Neuron (in vitro differentiated cells): Measurements from ENCODE around the gene PIK3R1.

Experiments
- H2AFZ ChIP-seq: one replicate; pipeline ENCODE4 v1.6.1; 2013; ENCODE audit warnings: low read depth, mild to moderate bottlenecking, inconsistent platforms, low read length, moderate library complexity
- H3K27me3 ChIP-seq: one replicate; pipeline ENCODE4 v1.6.1; 2013; ENCODE audit warnings: low read length; ENCODE audit not compliant: insufficient read depth
- H3K36me3 ChIP-seq: one replicate; pipeline ENCODE4 v1.6.1; 2013; ENCODE audit warnings: low read length; ENCODE audit not compliant: insufficient read depth
- H3K4me1 ChIP-seq: one replicate; pipeline ENCODE4 v1.6.1; 2013; ENCODE audit warnings: low read length; ENCODE audit not compliant: insufficient read depth
- H3K4me3 ChIP-seq: 2 replicates; pipeline ENCODE4 v1.5.1; 2013; ENCODE audit warnings: mild to moderate bottlenecking, low read length, moderate library complexity
- H3K9me3 ChIP-seq: one replicate; pipeline ENCODE4 v1.6.1; 2013; ENCODE audit warnings: low read length

Gene PIK3R1

DNA sequence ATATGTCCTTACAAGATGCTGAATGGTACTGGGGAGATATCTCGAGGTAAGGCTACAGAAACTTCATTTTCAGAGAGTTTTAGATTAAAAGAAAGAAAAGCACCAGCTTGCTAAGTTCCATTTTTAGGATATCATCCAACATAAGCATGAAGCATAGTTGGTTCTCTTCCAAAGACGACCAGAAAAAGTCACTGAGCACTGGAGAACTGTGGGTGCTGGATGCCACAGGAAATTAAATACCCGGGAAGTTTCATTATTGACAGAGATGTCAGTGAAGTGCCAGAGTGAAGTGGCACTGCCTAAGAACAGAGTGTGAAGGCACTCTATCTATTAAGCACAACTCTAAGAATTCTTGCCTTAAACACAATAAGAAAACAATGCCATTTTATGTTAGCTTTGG, 76.8 kb downstream of the PIK3R1 start:
- H3K36me3 ChIP-seq = peaks cover 32% of the 10 kb centered on the region
- H3K4me1 ChIP-seq = peaks cover 38% of the 10 kb centered on the region
- no peaks in the 10 kb centered on the region for H3K27me3 ChIP-seq
- no peak overlapping the region for H3K4me3 ChIP-seq
- no peak overlapping the region for H2AFZ ChIP-seq
- H3K9me3 ChIP-seq = no peaks in the 10 kb centered on the region

DNA sequence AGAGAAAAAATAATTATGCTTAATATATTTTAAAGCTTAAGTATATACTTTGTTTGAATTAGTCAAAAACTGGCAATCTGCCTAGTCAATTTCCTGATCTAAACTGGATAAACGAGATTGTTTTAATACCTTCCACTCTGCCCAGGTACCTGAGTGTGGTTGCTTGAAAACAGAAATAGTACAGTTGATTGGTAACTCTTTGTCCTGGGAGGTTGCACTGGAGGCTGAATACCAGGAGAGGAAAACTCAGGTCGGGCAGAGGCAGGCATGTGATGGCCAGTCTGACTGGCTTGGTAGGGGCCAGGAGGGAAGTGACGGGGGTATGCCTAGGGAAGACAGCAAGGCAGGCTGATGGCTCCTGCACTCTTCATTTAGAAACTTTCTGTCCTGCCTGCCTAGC, 80.2 kb downstream of the PIK3R1 start:
- Histone ChIP-seq H3K4me3 (no peak overlapping the region), H3K27me3 (no peaks in the 10 kb centered on the region), H3K4me1 (peaks cover 9% of the 10 kb centered on the region), H3K36me3 (peaks cover 42% of the 10 kb centered on the region), H3K9me3 (no peaks in the 10 kb centered on the region), H2AFZ (no peak overlapping the region)

DNA sequence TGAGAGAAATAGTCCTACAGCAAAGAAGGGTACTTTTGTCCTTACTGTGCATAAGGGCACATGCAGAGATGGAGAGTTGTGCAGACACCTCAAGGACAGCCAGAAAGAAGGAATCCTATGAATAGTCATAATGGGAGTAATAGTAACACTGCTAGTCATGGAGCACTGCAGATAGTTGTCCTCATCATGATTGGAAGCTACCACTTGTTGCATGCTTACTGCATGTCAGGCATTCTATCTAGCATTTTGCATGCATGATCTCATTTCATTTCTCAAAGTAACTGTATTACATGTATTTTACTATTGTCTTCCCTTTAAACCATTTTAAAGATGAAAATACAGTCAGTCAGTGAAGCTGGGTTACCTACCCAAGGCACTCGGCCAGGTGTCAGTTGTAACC, 81.3 kb downstream of the PIK3R1 start:
- Histone ChIP-seq H3K4me1 (no peaks in the 10 kb centered on the region), H3K9me3 (no peaks in the 10 kb centered on the region), H3K4me3 (no peak overlapping the region), H2AFZ (no peak overlapping the region), H3K36me3 (peaks cover 42% of the 10 kb centered on the region), H3K27me3 (no peaks in the 10 kb centered on the region)

DNA sequence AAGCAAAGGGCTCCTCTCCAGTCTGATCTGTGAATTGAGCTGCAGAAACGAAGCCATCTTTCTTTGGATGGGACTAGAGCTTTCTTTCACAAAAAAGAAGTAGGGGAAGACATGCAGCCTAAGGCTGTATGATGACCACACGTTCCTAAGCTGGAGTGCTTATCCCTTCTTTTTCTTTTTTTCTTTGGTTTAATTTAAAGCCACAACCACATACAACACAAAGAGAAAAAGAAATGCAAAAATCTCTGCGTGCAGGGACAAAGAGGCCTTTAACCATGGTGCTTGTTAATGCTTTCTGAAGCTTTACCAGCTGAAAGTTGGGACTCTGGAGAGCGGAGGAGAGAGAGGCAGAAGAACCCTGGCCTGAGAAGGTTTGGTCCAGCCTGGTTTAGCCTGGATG, 82.1 kb downstream of the PIK3R1 start:
- Histone ChIP-seq H2AFZ (no peak overlapping the region), H3K27me3 (no peaks in the 10 kb centered on the region), H3K4me1 (no peaks in the 10 kb centered on the region), H3K4me3 (no peak overlapping the region), H3K36me3 (peaks cover 42% of the 10 kb centered on the region), H3K9me3 (no peaks in the 10 kb centered on the region)

DNA sequence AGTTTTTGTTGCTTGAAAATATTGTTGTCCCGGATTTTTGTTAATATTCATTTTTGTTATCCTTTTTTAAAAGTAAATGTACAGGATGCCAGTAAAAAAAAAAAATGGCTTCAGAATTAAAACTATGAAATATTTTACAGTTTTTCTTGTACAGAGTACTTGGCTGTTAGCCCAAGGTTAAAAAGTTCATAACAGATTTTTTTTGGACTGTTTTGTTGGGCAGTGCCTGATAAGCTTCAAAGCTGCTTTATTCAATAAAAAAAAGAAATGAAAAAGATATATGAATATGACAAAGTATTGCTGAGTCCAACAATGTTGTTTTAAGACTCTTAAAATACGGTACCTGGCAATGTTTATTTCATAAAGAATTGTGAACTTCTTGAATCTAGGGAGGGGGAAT, 82.9 kb downstream of the PIK3R1 start:
- no peaks in the 10 kb centered on the region for H3K4me1 ChIP-seq
- no peak overlapping the region for H3K4me3 ChIP-seq
- H3K27me3 ChIP-seq = no peaks in the 10 kb centered on the region
- H3K36me3 ChIP-seq = peaks cover 42% of the 10 kb centered on the region
- no peak overlapping the region for H2AFZ ChIP-seq
- no peaks in the 10 kb centered on the region for H3K9me3 ChIP-seq

DNA sequence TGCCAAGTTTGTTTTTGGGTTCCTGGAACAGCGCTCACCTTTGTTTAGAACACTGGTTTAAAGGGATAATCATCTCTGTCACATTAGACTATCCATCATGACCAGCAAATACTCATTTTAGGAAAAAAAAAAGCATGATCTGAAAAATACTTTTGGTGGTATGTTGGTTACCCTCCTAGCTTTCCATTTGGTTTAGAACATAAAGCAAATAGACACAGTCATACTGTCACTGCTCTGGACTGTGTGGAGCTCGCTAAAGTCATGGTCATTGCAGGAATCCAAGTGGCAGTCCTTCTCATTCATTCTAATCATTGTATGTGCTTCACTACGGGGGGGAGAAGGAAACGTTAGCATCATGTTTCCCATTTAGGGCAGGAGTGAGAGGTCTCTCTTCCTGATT, 83.5 kb downstream of the PIK3R1 start:
- H3K4me1 ChIP-seq = no peaks in the 10 kb centered on the region
- H3K4me3 ChIP-seq = no peak overlapping the region
- no peaks in the 10 kb centered on the region for H3K27me3 ChIP-seq
- no peaks in the 10 kb centered on the region for H3K9me3 ChIP-seq
- peaks cover 39% of the 10 kb centered on the region for H3K36me3 ChIP-seq
- H2AFZ ChIP-seq = no peak overlapping the region

DNA sequence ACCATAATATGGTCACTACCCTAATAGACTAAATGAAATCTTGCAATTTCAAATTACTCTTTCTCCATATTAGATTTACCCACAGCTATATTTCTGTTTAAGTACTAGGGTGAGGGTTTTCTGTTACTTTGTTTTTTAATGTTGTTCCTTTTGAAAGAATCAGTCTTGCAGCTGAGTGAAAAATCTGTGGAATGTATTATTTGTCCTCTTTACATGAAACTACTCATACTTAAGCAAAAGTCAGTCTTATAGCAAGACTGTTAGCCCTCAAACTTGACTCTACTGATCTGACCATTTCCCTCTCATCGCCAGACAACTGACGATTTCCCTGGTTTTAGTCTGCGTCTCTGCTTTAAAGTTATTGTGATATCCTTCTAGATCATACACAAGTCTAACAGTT, 84.0 kb downstream of the PIK3R1 start:
- Histone ChIP-seq H3K4me3 (no peak overlapping the region), H3K36me3 (peaks cover 34% of the 10 kb centered on the region), H3K4me1 (no peaks in the 10 kb centered on the region), H2AFZ (no peak overlapping the region), H3K27me3 (no peaks in the 10 kb centered on the region), H3K9me3 (no peaks in the 10 kb centered on the region)

DNA sequence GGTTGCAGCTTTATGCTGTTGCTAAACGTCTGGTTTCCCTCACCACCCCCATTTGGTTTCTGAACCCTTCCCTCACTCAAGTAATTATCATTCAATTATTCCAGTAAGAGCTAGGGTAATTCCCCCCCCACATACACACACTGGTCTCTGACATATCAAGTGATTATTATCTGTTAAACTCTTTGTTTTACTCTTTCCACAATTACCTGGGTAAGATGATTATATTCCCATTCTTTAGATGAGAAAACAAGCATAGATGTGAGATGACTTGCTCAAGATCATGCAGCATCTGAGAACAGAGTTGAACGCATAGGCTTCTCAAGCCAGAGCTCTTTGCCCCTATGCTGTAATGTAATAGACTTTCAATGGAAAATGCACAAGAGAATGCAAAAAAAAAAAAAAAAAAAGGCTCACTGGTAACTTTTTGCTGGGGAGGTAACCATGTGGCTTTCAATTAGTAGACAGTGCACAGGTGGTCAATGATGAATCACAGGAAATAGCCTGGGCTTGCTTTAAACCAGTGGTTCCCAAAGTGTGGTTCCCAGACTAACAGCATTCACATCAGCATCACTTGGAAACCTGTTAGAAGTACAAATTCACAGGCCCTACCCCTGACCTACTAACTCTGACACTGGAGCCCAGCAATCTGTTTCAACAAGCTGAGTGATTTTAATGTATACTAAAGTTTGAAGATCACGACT, 87.6 kb downstream of the PIK3R1 start:
- H3K27me3 ChIP-seq = no peaks in the 10 kb centered on the region
- H2AFZ ChIP-seq = no peak overlapping the region
- H3K4me1 ChIP-seq = no peaks in the 10 kb centered on the region
- H3K4me3 ChIP-seq = no peak overlapping the region
- peaks cover under 1% of the 10 kb centered on the region for H3K36me3 ChIP-seq
- H3K9me3 ChIP-seq = no peaks in the 10 kb centered on the region

DNA sequence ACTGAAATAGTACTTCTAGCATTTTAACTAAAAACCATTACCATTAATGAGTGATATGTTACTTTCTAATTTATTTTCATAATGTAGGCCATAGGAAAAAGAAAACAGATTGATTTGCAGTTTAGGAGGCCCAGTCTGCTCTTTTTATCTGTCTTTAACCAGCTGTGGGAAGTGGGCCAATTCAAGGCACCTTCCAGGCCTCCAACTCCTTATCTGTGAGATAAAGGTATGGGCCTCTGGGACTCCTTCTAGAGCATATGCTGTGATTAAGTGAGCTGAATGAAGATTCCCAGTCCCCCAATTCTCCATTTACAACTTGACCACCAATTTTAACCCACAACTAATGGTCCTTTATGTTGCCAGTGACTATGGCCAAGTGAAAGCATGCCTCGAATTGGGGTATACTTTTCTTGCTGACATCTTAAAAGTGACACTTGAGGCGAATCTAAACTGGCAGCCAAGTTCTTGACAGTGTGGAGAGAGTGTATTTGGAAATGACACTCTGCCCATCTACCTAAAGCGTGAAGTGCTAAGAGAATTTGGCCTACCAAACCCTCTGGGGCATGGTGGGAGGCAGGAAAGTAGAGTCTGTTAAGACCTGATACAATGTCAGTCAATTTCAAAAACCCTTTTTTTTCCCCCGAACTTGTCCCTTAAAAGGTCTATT, 88.3 kb downstream of the PIK3R1 start:
- no peak overlapping the region for H2AFZ ChIP-seq
- H3K4me1 ChIP-seq = no peaks in the 10 kb centered on the region
- H3K4me3 ChIP-seq = no peak overlapping the region

DNA sequence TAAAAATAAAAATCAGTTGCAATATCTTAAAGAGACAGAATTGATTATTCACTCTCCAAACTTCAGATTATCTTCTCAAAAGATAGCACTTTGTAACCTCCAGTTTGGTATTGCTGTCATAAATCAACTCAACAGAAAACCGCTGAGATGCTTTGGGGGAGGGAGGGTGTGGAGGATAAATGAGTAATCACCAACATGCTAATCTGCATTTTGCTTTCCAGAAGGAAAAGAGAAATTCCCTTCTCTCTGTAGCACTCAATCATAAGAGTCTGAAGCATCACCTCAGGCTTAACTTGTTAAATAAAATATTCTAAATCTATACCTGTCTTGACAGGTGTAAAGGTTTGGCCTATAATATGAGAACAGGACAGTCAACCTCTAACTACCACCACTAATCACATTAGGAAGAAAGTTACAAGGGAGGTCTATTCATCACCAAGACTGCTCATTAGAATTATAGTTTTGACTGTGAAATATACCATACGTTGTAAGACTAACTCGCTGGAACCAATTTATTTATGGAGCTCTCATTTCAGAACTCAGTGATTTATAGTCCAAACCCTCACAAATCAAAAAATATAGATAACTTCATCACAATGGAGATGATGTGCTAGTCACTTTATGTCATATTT, 89.0 kb downstream of the PIK3R1 start:
- H3K9me3 ChIP-seq = no peaks in the 10 kb centered on the region
- no peaks in the 10 kb centered on the region for H3K27me3 ChIP-seq
- no peaks in the 10 kb centered on the region for H3K36me3 ChIP-seq
- H3K4me1 ChIP-seq = no peaks in the 10 kb centered on the region
- H2AFZ ChIP-seq = no peak overlapping the region
- H3K4me3 ChIP-seq = no peak overlapping the region

More for the DNA sequence above, 88.3 kb downstream of the PIK3R1 start:
- no peaks in the 10 kb centered on the region for H3K9me3 ChIP-seq
- no peaks in the 10 kb centered on the region for H3K36me3 ChIP-seq
- no peaks in the 10 kb centered on the region for H3K27me3 ChIP-seq

DNA sequence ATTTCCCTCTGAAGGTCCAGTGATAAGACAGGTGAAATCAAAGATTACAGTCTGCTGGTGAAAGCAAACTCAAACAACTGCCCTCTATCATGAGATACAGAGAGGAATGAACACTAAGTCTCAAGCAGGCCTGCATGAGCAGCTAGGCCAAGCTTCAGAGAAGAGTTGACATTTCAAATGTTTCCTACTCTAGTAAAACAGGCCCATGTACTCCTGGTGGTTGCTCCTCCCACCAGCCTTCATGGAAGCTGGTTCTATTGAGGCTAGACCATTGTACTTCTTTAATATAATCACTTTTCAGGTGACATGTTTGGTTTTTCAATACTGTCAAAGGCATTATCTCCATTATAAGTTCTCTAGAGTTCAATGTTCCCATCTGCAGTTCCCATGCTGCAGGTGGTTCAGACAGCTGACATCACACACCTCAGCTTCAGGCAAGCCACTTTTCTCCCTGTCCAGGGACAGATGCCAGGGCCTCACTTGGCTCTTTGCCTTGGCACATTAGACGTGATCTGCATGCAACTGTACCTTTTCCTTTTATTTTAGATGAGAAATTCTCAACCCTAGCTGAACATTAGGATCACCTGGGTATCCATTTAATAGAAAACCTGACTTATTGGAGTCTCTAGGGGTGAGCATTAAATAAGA, 89.8 kb downstream of the PIK3R1 start:
- Histone ChIP-seq H3K27me3 (no peaks in the 10 kb centered on the region), H3K4me3 (no peak overlapping the region), H3K4me1 (no peaks in the 10 kb centered on the region), H3K9me3 (no peaks in the 10 kb centered on the region), H3K36me3 (no peaks in the 10 kb centered on the region), H2AFZ (no peak overlapping the region)

DNA sequence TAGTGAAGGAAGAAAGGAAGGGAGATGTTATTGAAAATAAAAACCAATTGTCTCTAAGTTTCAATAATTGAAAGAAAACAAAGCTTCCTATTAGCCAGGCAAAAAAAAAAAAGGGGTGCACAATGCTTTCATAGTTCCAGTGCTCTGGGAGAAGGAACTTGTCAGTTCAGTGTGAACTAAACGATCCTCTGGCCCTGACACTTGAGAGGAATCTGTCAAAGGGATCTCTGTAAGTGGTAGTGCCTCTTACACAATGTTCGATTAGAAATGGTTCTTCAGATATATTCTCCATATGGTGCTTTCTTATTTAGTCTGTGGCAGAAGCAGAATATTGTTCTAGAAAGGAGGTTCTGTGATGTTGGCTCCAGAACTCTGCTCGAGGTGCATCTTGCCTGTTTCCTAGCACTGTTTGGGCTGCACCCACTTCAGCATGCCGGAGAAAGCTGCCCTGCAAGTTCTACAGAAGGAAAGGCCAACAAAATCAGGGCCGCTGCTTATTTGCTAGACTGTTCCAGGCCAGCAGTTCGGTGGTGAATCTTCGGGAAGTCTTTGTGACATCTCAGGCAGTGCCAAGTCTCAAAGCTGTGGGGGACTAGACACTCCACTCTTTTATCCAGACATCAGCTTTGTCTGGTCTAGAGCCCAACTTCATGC, 90.9 kb downstream of the PIK3R1 start:
- H3K4me3 ChIP-seq = no peak overlapping the region
- no peaks in the 10 kb centered on the region for H3K9me3 ChIP-seq
- H3K4me1 ChIP-seq = no peaks in the 10 kb centered on the region
- H3K27me3 ChIP-seq = no peaks in the 10 kb centered on the region
- H3K36me3 ChIP-seq = no peaks in the 10 kb centered on the region
- H2AFZ ChIP-seq = no peak overlapping the region

DNA sequence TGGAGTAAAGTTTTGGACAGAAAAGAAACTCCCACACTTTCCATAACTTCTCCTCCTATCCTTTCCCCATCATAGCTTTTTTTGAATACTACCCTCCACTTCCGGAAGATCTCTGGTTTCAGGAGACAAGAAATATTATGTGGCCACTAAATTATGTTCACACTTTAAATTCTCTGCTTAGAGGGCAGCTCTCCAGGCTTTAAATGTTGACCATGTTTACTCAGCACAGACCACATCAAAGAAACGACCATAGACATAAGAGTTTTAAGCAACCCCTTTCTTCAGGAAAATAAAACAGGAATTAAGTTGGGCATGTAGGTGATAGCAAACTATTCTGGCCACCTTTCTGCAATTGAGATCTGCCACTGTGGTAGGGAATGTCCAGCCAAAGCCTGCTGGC, 97.8 kb downstream of the PIK3R1 start:
- Histone ChIP-seq H3K9me3 (no peaks in the 10 kb centered on the region), H2AFZ (no peak overlapping the region), H3K4me3 (no peak overlapping the region), H3K36me3 (no peaks in the 10 kb centered on the region), H3K4me1 (no peaks in the 10 kb centered on the region), H3K27me3 (no peaks in the 10 kb centered on the region)
